Measurements from ENCODE around the gene GALNT14.

GRCh38 chr2:30950339-30950738, 187.9 kb downstream of the GALNT14 start:
- TF ChIP-seq, protein P1, sequence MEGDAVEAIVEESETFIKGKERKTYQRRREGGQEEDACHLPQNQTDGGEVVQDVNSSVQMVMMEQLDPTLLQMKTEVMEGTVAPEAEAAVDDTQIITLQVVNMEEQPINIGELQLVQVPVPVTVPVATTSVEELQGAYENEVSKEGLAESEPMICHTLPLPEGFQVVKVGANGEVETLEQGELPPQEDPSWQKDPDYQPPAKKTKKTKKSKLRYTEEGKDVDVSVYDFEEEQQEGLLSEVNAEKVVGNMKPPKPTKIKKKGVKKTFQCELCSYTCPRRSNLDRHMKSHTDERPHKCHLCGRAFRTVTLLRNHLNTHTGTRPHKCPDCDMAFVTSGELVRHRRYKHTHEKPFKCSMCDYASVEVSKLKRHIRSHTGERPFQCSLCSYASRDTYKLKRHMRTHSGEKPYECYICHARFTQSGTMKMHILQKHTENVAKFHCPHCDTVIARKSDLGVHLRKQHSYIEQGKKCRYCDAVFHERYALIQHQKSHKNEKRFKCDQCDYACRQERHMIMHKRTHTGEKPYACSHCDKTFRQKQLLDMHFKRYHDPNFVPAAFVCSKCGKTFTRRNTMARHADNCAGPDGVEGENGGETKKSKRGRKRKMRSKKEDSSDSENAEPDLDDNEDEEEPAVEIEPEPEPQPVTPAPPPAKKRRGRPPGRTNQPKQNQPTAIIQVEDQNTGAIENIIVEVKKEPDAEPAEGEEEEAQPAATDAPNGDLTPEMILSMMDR (conservative IDR thresholded peaks at IDR 0.05 in 1 of 2, IDR thresholded peaks at IDR 0.05 in 1 of 2; ENCODE audit: low read depth in 1 of 2, low read length in 2 of 2) = no peak
- TF ChIP-seq EZH2 (IDR thresholded peaks at IDR 0.05; ENCODE audit: low read length, missing control alignments) = no peak

Measured in fibroblast of lung (primary cell).